Memory B cell (primary cell): Measurements from ENCODE around the gene TMEM135.

ENCODE experiments used
- ATAC-seq: fragments of 150-1000 bp; cut with Tn5 transposase; 2 replicates; pipeline ENCODE4 v1.10.0; 2021; ENCODE audit warnings: low read depth, mild to moderate bottlenecking, moderate library complexity
- DNase-seq, 2 donors: peaks; one replicate each; pipeline ENCODE4 v3.0.0; 2022; ENCODE audit warnings: low spot score in 2 of 2
- H3K27ac Mint-ChIP-seq: one replicate; pipeline ENCODE4 v1.8.0; 2022; ENCODE audit warnings: mild to moderate bottlenecking, moderate library complexity, mixed read lengths
- H3K27me3 Mint-ChIP-seq: one replicate; pipeline ENCODE4 v1.8.0; 2022; ENCODE audit warnings: mixed read lengths
- H3K36me3 Mint-ChIP-seq: one replicate; pipeline ENCODE4 v1.8.0; 2022; ENCODE audit warnings: mild to moderate bottlenecking, mixed read lengths
- H3K4me1 Mint-ChIP-seq: one replicate; pipeline ENCODE4 v1.8.0; 2022; ENCODE audit warnings: mixed read lengths
- H3K4me3 Mint-ChIP-seq: one replicate; pipeline ENCODE4 v1.8.0; 2022; ENCODE audit warnings: mild to moderate bottlenecking, moderate library complexity, mixed read lengths
- H3K9me3 Mint-ChIP-seq: one replicate; pipeline ENCODE4 v1.8.0; 2022; ENCODE audit warnings: mixed read lengths

Gene TMEM135

DNA sequence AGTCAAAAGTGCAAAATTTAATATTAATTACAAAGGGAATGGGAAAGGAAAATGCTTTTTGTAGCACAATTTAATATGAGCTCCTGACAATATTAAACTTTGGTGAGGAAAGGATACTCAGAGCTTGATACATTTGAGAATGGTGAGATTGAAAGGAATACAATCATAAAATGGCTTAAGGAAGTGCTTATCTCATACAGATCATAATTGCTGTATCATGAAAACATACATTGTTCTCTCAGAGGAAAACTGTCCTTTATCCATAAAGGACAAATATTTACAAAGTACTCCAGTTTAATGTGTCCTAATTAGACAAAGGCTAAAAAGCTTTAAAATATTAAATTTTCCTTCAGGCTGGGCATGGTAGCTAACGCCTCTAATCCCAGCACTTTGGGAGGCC is 260.4 kb downstream of the TMEM135 start:
- DNase-seq (no peak), ATAC-seq (no peak)
- Mint-ChIP-seq H3K4me1 (peaks cover 4% of the 10 kb centered on the region), H3K9me3 (no peaks in the 10 kb centered on the region), H3K4me3 (no peak overlapping the region), H3K36me3 (peaks cover 4% of the 10 kb centered on the region), H3K27ac (no peak overlapping the region), H3K27me3 (no peaks in the 10 kb centered on the region)

DNA sequence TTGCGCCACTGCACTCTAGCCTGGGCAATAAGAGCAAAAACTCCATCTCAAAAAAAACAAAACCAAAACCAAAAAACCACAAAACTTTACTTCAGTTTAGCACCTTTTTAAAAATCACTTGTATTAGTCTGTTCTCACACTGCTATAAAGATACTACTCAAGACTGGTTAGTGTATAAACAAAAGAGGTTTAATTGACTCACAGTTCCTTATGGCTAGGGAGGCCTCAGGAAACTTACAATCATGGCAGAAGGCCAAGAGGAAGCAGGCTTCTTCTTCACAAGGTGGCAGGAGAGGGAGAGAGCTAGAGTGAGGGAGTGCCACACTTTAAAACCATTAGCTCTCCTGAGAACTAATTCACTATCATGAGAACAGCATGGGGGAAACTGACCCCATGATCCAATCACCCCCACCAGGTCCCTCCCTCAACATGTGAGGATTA is 261.3 kb downstream of the TMEM135 start:
- peaks cover 4% of the 10 kb centered on the region for H3K36me3 Mint-ChIP-seq
- no peak for DNase-seq
- no peak overlapping the region for H3K27ac Mint-ChIP-seq

DNA sequence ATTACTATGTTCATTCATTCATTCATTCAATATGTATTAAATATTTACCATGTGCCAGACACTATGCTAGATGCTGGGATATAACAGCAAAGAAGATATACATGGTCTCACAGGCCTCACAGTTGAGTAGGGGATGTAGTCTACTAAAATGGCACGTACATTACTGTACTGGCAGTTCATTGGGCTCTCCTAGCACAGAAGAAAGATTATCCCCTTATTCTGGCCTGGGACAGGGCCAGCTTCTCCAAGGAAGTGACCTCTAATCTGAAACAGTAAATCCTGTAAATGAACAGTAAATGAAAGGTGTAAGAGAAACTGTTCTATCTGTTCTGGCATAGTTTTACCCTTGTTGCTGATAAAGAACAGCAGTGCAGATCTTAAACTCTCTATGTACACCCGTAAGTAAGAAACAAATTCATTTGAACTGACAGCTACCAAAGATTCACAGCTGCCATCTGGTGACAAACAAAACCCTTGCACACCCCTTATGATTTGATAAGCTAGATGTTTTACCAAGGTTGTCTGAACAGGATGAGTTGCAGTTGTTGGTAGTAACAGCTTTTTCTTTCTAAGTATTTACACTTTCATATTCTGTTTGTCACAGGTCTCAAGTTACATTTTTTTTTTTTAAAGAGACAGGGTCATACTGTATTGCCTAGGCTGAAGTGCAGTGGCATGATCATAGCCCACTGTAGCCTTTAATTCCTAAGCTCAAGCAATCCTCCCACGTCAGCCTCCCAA is 263.1 kb downstream of the TMEM135 start:
- Mint-ChIP-seq H3K36me3 (peaks cover 4% of the 10 kb centered on the region), H3K4me3 (no peak overlapping the region), H3K27ac (no peak overlapping the region), H3K9me3 (no peaks in the 10 kb centered on the region), H3K27me3 (no peaks in the 10 kb centered on the region), H3K4me1 (no peaks in the 10 kb centered on the region)
- no peak for DNase-seq
- ATAC-seq: no peak

More for the DNA sequence above, 261.3 kb downstream of the TMEM135 start:
- ATAC-seq: no peak
- Mint-ChIP-seq H3K27me3 (no peaks in the 10 kb centered on the region), H3K4me1 (peaks cover 4% of the 10 kb centered on the region), H3K9me3 (no peaks in the 10 kb centered on the region), H3K4me3 (no peak overlapping the region)

DNA sequence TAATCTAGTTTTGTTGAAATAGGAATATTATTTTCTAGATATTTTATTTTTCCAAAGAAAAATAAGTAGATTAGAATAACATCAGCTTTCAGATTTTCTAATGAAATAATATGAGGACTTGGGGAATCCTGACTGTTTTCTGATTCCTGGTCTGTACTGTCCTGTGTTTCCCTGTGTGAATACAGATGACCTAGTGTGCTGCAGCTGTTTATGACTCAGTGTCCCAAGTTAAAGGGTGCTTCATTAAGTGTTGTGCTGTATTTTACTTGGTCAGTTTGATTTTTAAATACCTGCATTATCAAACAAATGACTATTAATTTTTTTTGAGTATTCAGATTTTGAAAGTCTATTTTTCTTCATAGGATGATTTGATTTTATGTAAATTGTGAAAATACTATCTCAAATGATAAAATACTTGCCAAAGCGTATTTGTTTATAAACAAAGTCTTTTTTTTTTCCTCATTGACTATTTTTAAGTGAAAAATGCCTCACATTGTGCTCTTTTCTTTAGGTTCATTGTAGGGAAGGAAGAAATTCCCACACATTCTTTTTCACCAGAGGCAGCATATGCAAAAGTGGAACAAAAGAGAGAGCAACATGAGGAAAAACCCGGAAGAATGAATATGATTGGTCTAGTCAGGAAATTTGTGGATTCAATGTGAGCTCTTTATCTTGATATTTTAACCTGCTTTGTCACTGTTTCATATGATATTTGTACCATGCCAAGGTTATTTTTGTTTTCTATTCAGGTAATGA is 264.2 kb downstream of the TMEM135 start:
- Mint-ChIP-seq H3K4me3 (no peak overlapping the region), H3K4me1 (no peaks in the 10 kb centered on the region), H3K9me3 (no peaks in the 10 kb centered on the region), H3K27ac (no peak overlapping the region), H3K36me3 (peaks cover 3% of the 10 kb centered on the region), H3K27me3 (no peaks in the 10 kb centered on the region)
- DNase-seq: no peak
- no peak for ATAC-seq

DNA sequence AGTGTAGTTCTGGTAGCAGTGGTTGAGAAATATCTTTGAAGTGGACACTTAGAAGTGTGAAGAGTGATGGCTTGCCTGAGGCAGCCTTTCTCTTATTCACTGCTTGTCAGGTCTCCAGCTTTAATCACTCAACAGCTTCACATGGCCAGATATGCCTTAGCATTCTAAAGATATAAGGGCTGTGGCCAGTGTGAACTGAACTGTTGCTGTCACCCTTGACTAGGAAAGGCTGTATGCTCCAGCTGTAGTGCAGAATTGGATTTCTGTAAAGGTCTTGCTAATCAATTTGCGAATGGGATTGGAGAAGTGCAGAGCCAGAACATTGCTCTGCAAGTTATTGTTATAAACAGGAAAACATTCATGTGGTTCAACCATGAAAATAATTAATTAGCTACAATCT is 266.7 kb downstream of the TMEM135 start:
- Mint-ChIP-seq H3K9me3 (no peaks in the 10 kb centered on the region), H3K4me3 (no peak overlapping the region), H3K27me3 (no peaks in the 10 kb centered on the region), H3K4me1 (no peaks in the 10 kb centered on the region), H3K27ac (no peak overlapping the region), H3K36me3 (peaks cover 9% of the 10 kb centered on the region)
- DNase-seq: no peak
- no peak for ATAC-seq

DNA sequence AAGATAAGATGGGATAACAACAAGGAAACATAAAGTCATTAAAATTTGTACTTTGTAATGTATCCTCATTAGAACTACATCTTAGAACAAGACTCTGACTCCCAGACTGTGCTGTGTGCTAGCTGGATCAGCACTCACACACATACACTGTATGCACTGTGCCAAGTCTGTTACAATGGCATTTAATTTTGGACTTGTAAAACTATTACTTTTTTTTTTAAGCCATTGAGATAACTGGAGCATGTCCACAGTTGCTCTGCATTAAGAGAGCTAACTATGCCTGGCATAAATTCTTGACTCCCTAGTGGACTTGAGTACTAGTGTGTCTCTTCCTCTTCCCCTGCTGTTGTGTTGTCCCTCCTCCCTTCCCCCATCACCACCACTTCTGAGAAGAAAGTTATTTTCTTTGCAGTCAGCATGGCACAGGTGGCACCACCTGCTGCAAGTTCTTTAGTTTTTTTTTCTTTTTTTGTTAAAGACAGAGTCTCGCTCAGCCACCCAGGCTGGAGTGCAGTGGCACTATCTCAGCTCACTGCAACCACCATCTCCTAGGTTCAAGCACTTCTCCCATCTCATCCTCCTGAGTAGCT is 268.6 kb downstream of the TMEM135 start:
- no peaks in the 10 kb centered on the region for H3K4me1 Mint-ChIP-seq
- no peak for ATAC-seq

DNA sequence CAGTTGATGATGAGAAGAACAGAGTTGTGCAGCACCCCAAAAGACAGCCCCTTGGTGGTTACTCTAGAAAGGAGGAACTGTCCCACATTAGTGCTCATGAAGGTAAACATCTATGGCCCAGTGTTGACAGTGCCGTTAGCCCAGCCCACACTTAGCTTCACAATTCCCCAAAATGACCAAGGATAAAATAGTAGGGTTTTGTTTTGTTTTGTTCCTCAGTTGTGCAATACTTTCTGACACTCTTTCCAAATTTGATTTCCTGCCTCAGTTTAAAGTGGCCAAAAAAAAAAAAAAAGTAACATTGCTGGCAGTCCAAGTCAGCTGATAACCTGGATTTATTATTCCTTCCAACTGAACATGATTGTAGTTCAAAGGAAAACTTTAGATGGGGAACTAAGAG is 269.4 kb downstream of the TMEM135 start:
- no peak for DNase-seq
- H3K36me3 Mint-ChIP-seq: peaks cover 13% of the 10 kb centered on the region
- no peaks in the 10 kb centered on the region for H3K4me1 Mint-ChIP-seq
- no peaks in the 10 kb centered on the region for H3K27me3 Mint-ChIP-seq
- H3K9me3 Mint-ChIP-seq: no peaks in the 10 kb centered on the region
- no peak overlapping the region for H3K4me3 Mint-ChIP-seq
- no peak for ATAC-seq
- no peak overlapping the region for H3K27ac Mint-ChIP-seq

More for the DNA sequence above, 268.6 kb downstream of the TMEM135 start:
- Mint-ChIP-seq H3K27ac (no peak overlapping the region), H3K36me3 (peaks cover 11% of the 10 kb centered on the region), H3K9me3 (no peaks in the 10 kb centered on the region), H3K27me3 (no peaks in the 10 kb centered on the region), H3K4me3 (no peak overlapping the region)
- no peak for DNase-seq

DNA sequence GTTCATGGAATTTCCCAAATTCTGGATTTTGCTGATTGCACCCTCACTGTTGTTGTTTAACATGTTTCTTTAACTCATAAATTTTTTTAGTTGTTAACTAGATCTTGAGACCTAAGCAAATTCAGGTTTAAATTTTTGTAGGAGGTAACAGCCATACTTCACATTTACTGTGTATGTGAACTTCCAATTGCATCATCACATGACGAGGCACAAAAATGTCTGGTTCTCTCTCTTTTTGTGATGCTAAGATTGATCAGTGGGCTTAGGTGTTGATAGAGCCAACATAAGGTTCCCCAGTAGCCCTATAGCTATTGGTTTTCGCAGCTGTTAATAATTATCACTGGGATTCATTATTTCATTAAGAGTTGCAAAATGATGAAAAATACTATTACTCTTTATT is 277.5 kb downstream of the TMEM135 start:
- no peak for ATAC-seq
- H3K9me3 Mint-ChIP-seq: no peaks in the 10 kb centered on the region
- H3K4me1 Mint-ChIP-seq: peaks cover 2% of the 10 kb centered on the region
- DNase-seq: no peak
- H3K36me3 Mint-ChIP-seq: peaks cover 3% of the 10 kb centered on the region
- no peak overlapping the region for H3K4me3 Mint-ChIP-seq
- no peak overlapping the region for H3K27ac Mint-ChIP-seq
- H3K27me3 Mint-ChIP-seq: no peaks in the 10 kb centered on the region

DNA sequence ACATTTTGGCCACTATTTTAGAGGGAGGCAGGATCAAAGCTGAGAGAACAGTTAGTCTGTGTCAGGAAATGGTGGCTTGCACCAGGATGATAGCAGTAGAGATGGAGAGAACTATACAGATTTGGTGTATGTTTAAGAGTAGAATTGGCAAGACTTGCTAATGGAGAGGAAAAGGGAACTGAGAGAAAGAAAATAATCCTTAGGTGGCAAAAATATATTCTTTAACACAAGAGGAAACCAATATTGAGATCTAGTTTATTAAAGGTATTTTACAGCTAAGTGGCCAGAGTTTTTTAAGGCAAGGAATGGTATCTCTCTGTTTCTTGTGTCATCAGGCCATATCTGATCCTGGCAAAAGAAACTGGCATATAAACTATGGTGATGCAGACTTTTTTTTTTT is 278.8 kb downstream of the TMEM135 start:
- no peak overlapping the region for H3K27ac Mint-ChIP-seq

DNA sequence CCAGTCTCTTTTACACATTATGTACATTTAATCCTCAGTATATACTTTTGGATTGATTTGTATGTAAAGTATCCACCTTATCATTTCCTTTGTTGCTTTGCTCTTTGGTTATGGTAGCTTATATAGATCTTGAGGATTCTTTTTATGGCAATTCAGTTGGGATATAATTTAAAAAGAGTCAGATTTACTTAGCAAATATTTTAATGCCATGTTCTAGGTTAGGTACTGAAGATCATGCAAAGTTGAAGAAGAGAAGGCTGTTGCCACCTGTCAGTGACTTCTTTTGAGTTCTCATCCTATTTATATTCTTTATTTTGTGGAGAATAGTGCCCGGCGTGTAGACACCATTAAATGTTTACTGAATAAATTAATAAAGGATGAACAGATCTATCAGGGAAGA is 279.7 kb downstream of the TMEM135 start:
- Mint-ChIP-seq H3K27me3 (no peaks in the 10 kb centered on the region), H3K4me3 (no peak overlapping the region), H3K4me1 (peaks cover 2% of the 10 kb centered on the region), H3K36me3 (peaks cover 6% of the 10 kb centered on the region), H3K27ac (no peak overlapping the region), H3K9me3 (no peaks in the 10 kb centered on the region)
- ATAC-seq (no peak), DNase-seq (no peak)

More for the DNA sequence above, 278.8 kb downstream of the TMEM135 start:
- DNase-seq (no peak), ATAC-seq (no peak)
- Mint-ChIP-seq H3K4me3 (no peak overlapping the region), H3K36me3 (peaks cover 5% of the 10 kb centered on the region), H3K4me1 (peaks cover 2% of the 10 kb centered on the region), H3K9me3 (no peaks in the 10 kb centered on the region), H3K27me3 (no peaks in the 10 kb centered on the region)

DNA sequence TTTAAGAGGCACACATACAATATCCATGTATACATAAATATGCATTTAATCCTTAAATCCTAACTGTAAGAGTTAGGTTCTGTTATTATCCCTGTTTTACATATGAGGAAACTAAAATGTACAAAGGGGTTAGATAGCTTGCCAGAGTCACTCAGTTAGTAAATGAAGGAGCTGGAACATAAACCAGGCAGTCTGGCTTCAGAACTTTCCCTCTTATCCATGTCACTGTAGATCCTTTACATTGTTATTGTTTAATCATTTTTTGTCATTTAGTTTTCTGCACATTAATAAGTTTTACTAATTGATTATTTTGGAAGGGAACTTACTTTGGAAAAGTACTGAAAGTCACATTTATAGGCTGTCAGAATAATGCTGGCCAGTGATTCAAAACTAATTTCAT is 282.4 kb downstream of the TMEM135 start:
- H3K4me3 Mint-ChIP-seq: no peak overlapping the region
- no peak for ATAC-seq
- DNase-seq: no peak
- H3K9me3 Mint-ChIP-seq: no peaks in the 10 kb centered on the region
- peaks cover 2% of the 10 kb centered on the region for H3K4me1 Mint-ChIP-seq
- H3K27me3 Mint-ChIP-seq: no peaks in the 10 kb centered on the region
- peaks cover 15% of the 10 kb centered on the region for H3K36me3 Mint-ChIP-seq
- no peak overlapping the region for H3K27ac Mint-ChIP-seq

DNA sequence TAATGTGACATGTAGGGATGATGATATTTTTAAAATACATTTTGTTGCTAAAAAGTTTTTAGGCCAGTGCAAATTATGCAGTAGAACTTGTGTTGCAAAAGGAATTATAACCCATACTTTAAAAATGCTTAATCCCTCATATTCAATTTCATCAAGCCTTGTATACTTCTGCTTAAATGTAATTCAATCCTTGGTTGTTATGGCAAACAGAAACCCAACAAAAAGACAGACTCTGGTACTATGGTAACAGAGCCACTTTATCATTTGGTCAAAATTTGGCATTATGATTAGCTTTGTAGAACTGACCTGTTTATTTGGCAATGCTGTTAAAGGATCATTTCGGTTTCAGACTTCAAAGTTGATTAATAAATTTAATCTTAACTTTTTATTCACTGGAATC is 284.8 kb downstream of the TMEM135 start:
- H3K27me3 Mint-ChIP-seq: no peaks in the 10 kb centered on the region
- no peak overlapping the region for H3K4me3 Mint-ChIP-seq
- no peaks in the 10 kb centered on the region for H3K4me1 Mint-ChIP-seq
- no peak for ATAC-seq
- H3K36me3 Mint-ChIP-seq: peaks cover 24% of the 10 kb centered on the region
- no peak for DNase-seq
- H3K9me3 Mint-ChIP-seq: no peaks in the 10 kb centered on the region
- no peak overlapping the region for H3K27ac Mint-ChIP-seq

DNA sequence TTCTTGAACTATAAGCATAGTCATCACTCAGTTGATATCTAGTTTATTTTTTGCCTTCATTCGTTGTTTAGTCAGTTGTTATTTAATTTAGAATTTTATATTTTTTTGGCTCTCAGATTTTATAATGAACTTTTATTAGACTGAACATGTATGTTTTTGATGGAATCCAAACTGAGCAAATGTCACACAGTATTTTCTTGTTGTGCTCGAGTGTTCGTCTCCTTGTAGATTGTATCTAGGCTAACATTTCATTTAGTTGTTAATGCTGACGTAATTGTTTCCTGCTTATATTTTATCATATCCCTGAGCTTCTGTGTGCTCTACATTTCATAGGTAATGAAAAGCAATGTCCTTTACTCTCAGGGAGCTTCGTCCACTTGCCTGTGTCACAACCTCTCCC is 286.2 kb downstream of the TMEM135 start:
- no peaks in the 10 kb centered on the region for H3K4me1 Mint-ChIP-seq
- peaks cover 28% of the 10 kb centered on the region for H3K36me3 Mint-ChIP-seq
- DNase-seq (no peak), ATAC-seq (no peak)
- no peaks in the 10 kb centered on the region for H3K27me3 Mint-ChIP-seq
- no peak overlapping the region for H3K4me3 Mint-ChIP-seq
- no peaks in the 10 kb centered on the region for H3K9me3 Mint-ChIP-seq
- H3K27ac Mint-ChIP-seq: no peak overlapping the region

DNA sequence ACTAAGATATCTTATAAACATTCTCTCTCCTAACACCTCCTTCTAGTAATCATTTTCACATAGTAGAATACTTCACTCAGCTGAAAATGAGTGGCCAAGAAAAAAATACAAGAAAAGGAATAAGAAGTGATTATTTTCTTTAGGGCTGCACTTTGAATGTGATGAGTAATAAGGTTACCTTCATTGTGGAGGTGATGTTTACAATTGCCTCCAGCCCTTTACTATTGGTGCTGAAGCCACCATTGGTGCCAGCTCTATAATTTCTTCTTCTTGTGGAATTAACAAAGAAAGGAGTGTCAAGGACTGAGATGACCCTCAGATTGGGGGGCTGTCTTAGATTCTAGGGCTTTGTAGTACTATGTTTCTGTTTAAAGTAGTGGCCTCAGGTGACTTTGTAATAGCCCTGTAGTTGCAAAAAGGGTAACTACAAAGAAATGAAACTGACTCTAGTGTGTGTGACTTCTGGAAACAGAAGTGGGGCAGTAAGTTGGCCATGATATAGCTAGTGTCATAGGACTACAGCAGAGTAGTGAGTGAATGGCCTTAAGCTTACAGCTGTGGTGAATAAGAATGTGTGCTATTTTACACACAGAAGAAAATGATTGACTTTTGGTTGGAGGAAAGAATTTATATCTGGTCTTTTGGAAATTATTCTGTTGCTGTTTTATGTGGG is 287.2 kb downstream of the TMEM135 start:
- no peak for ATAC-seq
- Mint-ChIP-seq H3K27ac (no peak overlapping the region), H3K4me3 (no peak overlapping the region), H3K27me3 (no peaks in the 10 kb centered on the region), H3K36me3 (peaks cover 28% of the 10 kb centered on the region), H3K9me3 (no peaks in the 10 kb centered on the region), H3K4me1 (no peaks in the 10 kb centered on the region)
- DNase-seq: no peak
